HG03469 (cell line): ENCODE data around the gene PIK3R6.
"Not testable (repeated sequence)": the region's sequence is repeated elsewhere in the genome, so short reads cannot be mapped to it uniquely, and the experiment has no call there.

Source experiments
- ATAC-seq: cut with Tn5 transposase; IDR thresholded peaks from one replicate; pipeline ENCODE4 v1.9.1; 2021; ENCODE audit warnings: mild to moderate bottlenecking, moderate library complexity, moderate number of reproducible peaks; ENCODE audit not compliant: unreplicated experiment

The PIK3R6 gene

GRCh38 chr17:8829036-8829941 is 38.2 kb downstream of the PIK3R6 start:
- ATAC-seq, result no peak

- no peak for ATAC-seq
Measured at GRCh38 chr17:8828517-8828875, 39.0 kb downstream of the PIK3R6 start.

GRCh38 chr17:8826808-8827435 is 40.6 kb downstream of the PIK3R6 start:
- no peak for ATAC-seq

- ATAC-seq, result no peak
Measured at GRCh38 chr17:8825802-8826201, 41.7 kb downstream of the PIK3R6 start.

- no peak for ATAC-seq
Measured at GRCh38 chr17:8823279-8823678, 44.2 kb downstream of the PIK3R6 start.

GRCh38 chr17:8822401-8823035 is 45.0 kb downstream of the PIK3R6 start:
- no peak for ATAC-seq

GRCh38 chr17:8821446-8822105 is 45.9 kb downstream of the PIK3R6 start:
- no peak for ATAC-seq

- ATAC-seq, result no peak
Measured at GRCh38 chr17:8820311-8821010, 47.0 kb downstream of the PIK3R6 start.

GRCh38 chr17:8818654-8819330 is 48.7 kb downstream of the PIK3R6 start:
- no peak for ATAC-seq

GRCh38 chr17:8818047-8818446 is 49.4 kb downstream of the PIK3R6 start:
- ATAC-seq, result no peak

GRCh38 chr17:8806926-8807550 is 60.4 kb downstream of the PIK3R6 start:
- peak; percentile 67 for ATAC-seq

- ATAC-seq, result no peak
Measured at GRCh38 chr17:8806253-8806925, 61.1 kb downstream of the PIK3R6 start.

GRCh38 chr17:8805396-8805795 is 62.1 kb downstream of the PIK3R6 start:
- ATAC-seq, result not testable (repeated sequence)

GRCh38 chr17:8803531-8804420 is 63.7 kb downstream of the PIK3R6 start:
- no peak for ATAC-seq

- no peak for ATAC-seq
Measured at GRCh38 chr17:8801135-8801840, 66.2 kb downstream of the PIK3R6 start.

GRCh38 chr17:8800656-8801055 is 66.8 kb downstream of the PIK3R6 start:
- no peak for ATAC-seq

- no peak for ATAC-seq
Measured at GRCh38 chr17:8799570-8800212, 67.8 kb downstream of the PIK3R6 start.
